Testis (tissue), 3 donors: ENCODE results near the gene MANSC4. TPM values are rescaled to one million over a fixed set of nuclear protein-coding genes. Genes with fewer than 3 reads are reported as not detected.

Experiments used
- DNase-seq: peaks from one replicate; pipeline ENCODE4 v3.0.0-alpha.2; 2019
- H3K27ac ChIP-seq, 2 donors: fragments of 200-600 bp; sonication (generic); one replicate each; pipeline ENCODE4 v1.5.1; 2019
- H3K27me3 ChIP-seq: fragments of 200-600 bp; sonication (generic); one replicate; pipeline ENCODE4 v1.5.1; 2019
- H3K36me3 ChIP-seq: fragments of 200-600 bp; sonication (generic); one replicate; pipeline ENCODE4 v1.5.1; 2017; ENCODE audit warnings: low read depth; ENCODE audit errors: missing control alignments
- H3K4me1 ChIP-seq: fragments of 200-600 bp; sonication (generic); one replicate; pipeline ENCODE4 v1.5.1; 2019
- H3K4me3 ChIP-seq, 2 donors: fragments of 200-600 bp; sonication (generic); one replicate each; pipeline ENCODE4 v1.5.1; 2017 to 2019
- H3K9me3 ChIP-seq: fragments of 200-600 bp; sonication (generic); one replicate; pipeline ENCODE4 v1.5.1; 2017
- CTCF ChIP-seq, 3 experiments: fragments of 450-650 bp in 2 of 3; fragments of 200-600 bp in 1 of 3; sonication (generic) in 1 of 3; IDR thresholded peaks; one replicate each; pipeline ENCODE4 v1.5.1; 2016 to 2019; ENCODE audit warnings: antibody characterized with exemption in 3 of 3, mild to moderate bottlenecking in 2 of 3, moderate library complexity in 1 of 3
- POLR2A ChIP-seq: fragments of 450-650 bp; IDR thresholded peaks from one replicate; pipeline ENCODE4 v1.6.1; 2017; ENCODE audit warnings: antibody characterized with exemption, mild to moderate bottlenecking, moderate library complexity
- WGBS, 2 donors: methylation state at CpG; one replicate each; pipeline ENCODE4 v1.1.5; 2018; 5-methylcytosine and 5-hydroxymethylcytosine counted together
- intact Hi-C: fragments of 100-400 bp; cut with DNase I; formaldehyde crosslinking; loops from one replicate; pipeline ENCODE4 v1.15.1; 2023; ENCODE audit warnings: low total_unique reads
- polyA plus RNA-seq: library from polyadenylated mRNA; stranded (reverse); fragments of 350-450 nt; fragmentation: Illumina TruSeq; extraction: RNeasy Lipid Tissue Mini Kit (QIAGEN cat#74804); gene quantifications from one replicate; pipeline ENCODE4 v1.2.3, GENCODE V29; 2014; ENCODE audit warnings: low read depth, low replicate concordance; ENCODE audit not compliant: insufficient read depth
- total RNA-seq, 2 donors: library from RNA; depleted of rRNA; stranded (reverse); fragments of >200 nt; gene quantifications; one replicate each; pipeline ENCODE4 v1.2.3, GENCODE V29; 2016

The MANSC4 gene
- total and polyA plus RNA-seq, 3 donors from 2014 or later, result 1.1 to 3.4 (median 3.4) TPM

GRCh38 chr12:27823038-27823437 is 43.0 kb upstream of the MANSC4 start:
- no peaks in the 10 kb centered on the region for H3K27me3 ChIP-seq
- H3K4me3 ChIP-seq, result no peak overlapping the region
- no peak overlapping the region for H3K27ac ChIP-seq
- no peaks in the 10 kb centered on the region for H3K9me3 ChIP-seq
- TF ChIP-seq CTCF (IDR thresholded peaks at IDR 0.05) (no peak), POLR2A (no peak)
- no peaks in the 10 kb centered on the region for H3K36me3 ChIP-seq
- DNase-seq, result no peak
- WGBS, 2 donors, result 97 to 98% methylated on average over 5 of the region's 5 CpGs
- intact Hi-C loops, result no loop called here
- H3K4me1 ChIP-seq, result peaks cover 25% of the 10 kb centered on the region

GRCh38 chr12:27822076-27822712 is 42.2 kb upstream of the MANSC4 start:
- no peak for TF ChIP-seq CTCF (IDR thresholded peaks at IDR 0.05)
- TF ChIP-seq POLR2A, result no peak
- Histone ChIP-seq H3K9me3 (no peaks in the 10 kb centered on the region), H3K36me3 (no peaks in the 10 kb centered on the region), H3K27ac (no peak overlapping the region), H3K4me3 (no peak overlapping the region), H3K27me3 (no peaks in the 10 kb centered on the region), H3K4me1 (peaks cover 29% of the 10 kb centered on the region)
- WGBS, 2 donors, result 89 to 90% methylated on average over 9 of the region's 9 CpGs
- no peak for DNase-seq
- intact Hi-C loops, result no loop called here

GRCh38 chr12:27821259-27821973 is 41.4 kb upstream of the MANSC4 start:
- TF ChIP-seq POLR2A (no peak), CTCF (IDR thresholded peaks at IDR 0.05) (peak; percentile 71 to 80 (median 73))
- no peaks in the 10 kb centered on the region for H3K27me3 ChIP-seq
- no peaks in the 10 kb centered on the region for H3K9me3 ChIP-seq
- no peaks in the 10 kb centered on the region for H3K36me3 ChIP-seq
- H3K27ac ChIP-seq, result no peak overlapping the region
- H3K4me3 ChIP-seq, result no peak overlapping the region
- H3K4me1 ChIP-seq, result peaks cover 29% of the 10 kb centered on the region
- intact Hi-C loops, result no loop called here
- 24 to 29% methylated on average over 7 of the region's 7 CpGs for WGBS, 2 donors
- peak; percentile 49 for DNase-seq

- H3K27ac ChIP-seq, result no peak overlapping the region
- no peaks in the 10 kb centered on the region for H3K9me3 ChIP-seq
- no peak for DNase-seq
- no peak overlapping the region for H3K4me3 ChIP-seq
- H3K4me1 ChIP-seq, result peaks cover 29% of the 10 kb centered on the region
- no peaks in the 10 kb centered on the region for H3K36me3 ChIP-seq
- TF ChIP-seq POLR2A (no peak), CTCF (IDR thresholded peaks at IDR 0.05) (no peak)
- whole genome bisulfite sequencing, 2 donors, result 67 to 87% methylated on average over 5 of the region's 5 CpGs
- H3K27me3 ChIP-seq, result no peaks in the 10 kb centered on the region
- intact Hi-C loops, result no loop called here
These were observed 40.5 kb upstream of the MANSC4 start for GRCh38 chr12:27820564-27820963.
